ENCODE data around the gene CCND1. TPM values are rescaled to one million over a fixed set of nuclear protein-coding genes. Genes with fewer than 3 reads are reported as not detected.

CCND1 gene
- total RNA-seq, 1 experiment from 2014 or later: 372 TPM

- Mint-ChIP-seq H3K9me3 (no peaks in the 10 kb centered on the region), H3K27me3 (ENCODE audit: low read depth) (peaks cover 34% of the 10 kb centered on the region), H3K27ac (peak overlapping the region in 2 of 3 experiments; percentile 83; a peak in 3 of 7 replicates), H3K36me3 (ENCODE audit: insufficient read depth in 1 of 3, low read depth in 3 of 3) (0 out of 7 replicates have a peak, but pooled peaks cover 0 to 4% (median 0%) of the 10 kb centered on the region in 3 experiments), H3K4me3 (peak overlapping the region; percentile 70 to 83), H3K4me1 (peaks cover 27 to 33% of the 10 kb centered on the region in 2 experiments)
- Histone ChIP-seq H3K79me1 (ENCODE audit: insufficient read depth, low read depth, low read length, poor library complexity, severe bottlenecking) (no peaks in the 10 kb centered on the region), H3K9me3 (ENCODE audit: control insufficient read depth, low read depth, low read length) (no peaks in the 10 kb centered on the region), H3K79me2 (ENCODE audit: insufficient read depth, low read length) (no peaks in the 10 kb centered on the region), H3K4ac (ENCODE audit: low read depth, low read length) (peak overlapping the region; percentile 59; the same call in 1 of the 2 replicates), H2BK20ac (ENCODE audit: low read depth, low read length, poor library complexity, severe bottlenecking) (no peak overlapping the region), H3K14ac (ENCODE audit: insufficient read depth, low read length) (peak overlapping the region; percentile 91), H3K4me1 (ENCODE audit: insufficient read depth, low read length) (no peaks in the 10 kb centered on the region), H2BK15ac (ENCODE audit: low read depth, low read length) (no peak overlapping the region; the same call in 1 of the 2 replicates), H4K91ac (ENCODE audit: insufficient read length, low read depth, low read length) (peak overlapping the region; percentile 86), H3K27me3 (ENCODE audit: insufficient read depth, low read length) (peaks cover 3% of the 10 kb centered on the region; the same call in 1 of the 2 replicates), H3K56ac (ENCODE audit: insufficient read length, low read depth, low read length) (no peak overlapping the region), H4K5ac (ENCODE audit: insufficient read length, low read depth, low read length) (no peak overlapping the region), H2BK12ac (ENCODE audit: insufficient read length, low read depth, low read length) (peak overlapping the region; percentile 58), H3K23me2 (ENCODE audit: insufficient read length, low read depth, low read length, poor library complexity, severe bottlenecking) (peaks cover 21% of the 10 kb centered on the region), H2AK5ac (ENCODE audit: insufficient read length, low read length) (no peak overlapping the region), H3K9ac (ENCODE audit: extremely low read depth, insufficient read length, low read length) (no peak overlapping the region), H3T11ph (ENCODE audit: low read length) (no peak overlapping the region), H2BK120ac (ENCODE audit: low read depth, low read length, poor library complexity, severe bottlenecking) (peak overlapping the region; percentile 39), H4K20me1 (ENCODE audit: control insufficient read depth, insufficient read depth, insufficient read length) (no peaks in the 10 kb centered on the region), H2AFZ (ENCODE audit: low read length) (no peak overlapping the region), H4K8ac (replicated peaks; ENCODE audit: insufficient read length, low read depth, low read length) (no peak overlapping the region), H3K18ac (ENCODE audit: insufficient read length, low read depth, low read length) (peak overlapping the region; percentile 85), H3K27ac (ENCODE audit: insufficient read length, low read depth, low read length) (no peak overlapping the region), H3K23ac (ENCODE audit: insufficient read length, low read depth, low read length) (no peak overlapping the region), H3K4me2 (ENCODE audit: insufficient read depth, insufficient read length, low read length) (peak overlapping the region; percentile 55), H2BK5ac (ENCODE audit: insufficient read length, low read length) (no peak overlapping the region)
- DNase-seq: peak; percentile 74
- TF ChIP-seq CTCF (conservative IDR thresholded peaks at IDR 0.05): no peak
- no CpG with 5 or more reads among the region's 67 CpGs for WGBS (ENCODE audit: extremely low coverage, insufficient read length, low lambda C conversion rate)
Observed at GRCh38 chr11:69637198-69637940, 3.6 kb upstream of the CCND1 start.
